ENCODE measurements around the gene GIT1.

Gene GIT1

DNA sequence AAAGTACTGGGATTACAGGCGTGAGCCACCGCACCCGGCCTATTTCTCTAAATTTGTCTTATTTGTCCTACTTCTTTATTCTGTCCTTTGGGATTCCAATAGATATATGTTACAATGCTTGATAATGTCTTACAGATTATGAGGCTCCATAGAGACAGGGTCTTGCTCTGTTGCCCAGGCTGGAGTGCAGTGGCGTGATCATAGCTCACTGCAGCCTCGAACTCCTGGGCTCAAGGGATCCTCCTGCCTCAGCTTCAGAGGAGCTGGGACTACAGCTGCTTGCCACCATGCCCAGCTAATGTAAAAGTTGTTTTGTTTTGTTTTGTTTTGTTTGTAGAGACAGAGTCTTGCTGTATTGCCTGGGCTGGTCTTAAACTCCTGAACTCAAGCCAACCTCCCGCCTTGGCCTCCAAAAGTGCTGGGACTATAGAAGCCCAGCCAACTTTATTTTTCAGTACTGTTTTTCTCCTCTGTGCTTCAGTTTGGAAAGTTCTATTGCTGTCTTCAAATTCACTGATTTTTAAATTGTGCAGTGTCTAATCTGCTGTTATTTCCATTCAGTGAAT lies 13.7 kb upstream of the GIT1 start:
- TF ChIP-seq, protein P1, sequence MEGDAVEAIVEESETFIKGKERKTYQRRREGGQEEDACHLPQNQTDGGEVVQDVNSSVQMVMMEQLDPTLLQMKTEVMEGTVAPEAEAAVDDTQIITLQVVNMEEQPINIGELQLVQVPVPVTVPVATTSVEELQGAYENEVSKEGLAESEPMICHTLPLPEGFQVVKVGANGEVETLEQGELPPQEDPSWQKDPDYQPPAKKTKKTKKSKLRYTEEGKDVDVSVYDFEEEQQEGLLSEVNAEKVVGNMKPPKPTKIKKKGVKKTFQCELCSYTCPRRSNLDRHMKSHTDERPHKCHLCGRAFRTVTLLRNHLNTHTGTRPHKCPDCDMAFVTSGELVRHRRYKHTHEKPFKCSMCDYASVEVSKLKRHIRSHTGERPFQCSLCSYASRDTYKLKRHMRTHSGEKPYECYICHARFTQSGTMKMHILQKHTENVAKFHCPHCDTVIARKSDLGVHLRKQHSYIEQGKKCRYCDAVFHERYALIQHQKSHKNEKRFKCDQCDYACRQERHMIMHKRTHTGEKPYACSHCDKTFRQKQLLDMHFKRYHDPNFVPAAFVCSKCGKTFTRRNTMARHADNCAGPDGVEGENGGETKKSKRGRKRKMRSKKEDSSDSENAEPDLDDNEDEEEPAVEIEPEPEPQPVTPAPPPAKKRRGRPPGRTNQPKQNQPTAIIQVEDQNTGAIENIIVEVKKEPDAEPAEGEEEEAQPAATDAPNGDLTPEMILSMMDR (IDR thresholded peaks at IDR 0.05; ENCODE audit: control insufficient read depth, insufficient read depth, low read depth, low read length, missing control alignments): no peak
- DNase-seq (ENCODE audit: low read depth): no peak
- H3K4me3 ChIP-seq (ENCODE audit: control insufficient read depth, low read depth, low read length): no peak overlapping the region

DNA sequence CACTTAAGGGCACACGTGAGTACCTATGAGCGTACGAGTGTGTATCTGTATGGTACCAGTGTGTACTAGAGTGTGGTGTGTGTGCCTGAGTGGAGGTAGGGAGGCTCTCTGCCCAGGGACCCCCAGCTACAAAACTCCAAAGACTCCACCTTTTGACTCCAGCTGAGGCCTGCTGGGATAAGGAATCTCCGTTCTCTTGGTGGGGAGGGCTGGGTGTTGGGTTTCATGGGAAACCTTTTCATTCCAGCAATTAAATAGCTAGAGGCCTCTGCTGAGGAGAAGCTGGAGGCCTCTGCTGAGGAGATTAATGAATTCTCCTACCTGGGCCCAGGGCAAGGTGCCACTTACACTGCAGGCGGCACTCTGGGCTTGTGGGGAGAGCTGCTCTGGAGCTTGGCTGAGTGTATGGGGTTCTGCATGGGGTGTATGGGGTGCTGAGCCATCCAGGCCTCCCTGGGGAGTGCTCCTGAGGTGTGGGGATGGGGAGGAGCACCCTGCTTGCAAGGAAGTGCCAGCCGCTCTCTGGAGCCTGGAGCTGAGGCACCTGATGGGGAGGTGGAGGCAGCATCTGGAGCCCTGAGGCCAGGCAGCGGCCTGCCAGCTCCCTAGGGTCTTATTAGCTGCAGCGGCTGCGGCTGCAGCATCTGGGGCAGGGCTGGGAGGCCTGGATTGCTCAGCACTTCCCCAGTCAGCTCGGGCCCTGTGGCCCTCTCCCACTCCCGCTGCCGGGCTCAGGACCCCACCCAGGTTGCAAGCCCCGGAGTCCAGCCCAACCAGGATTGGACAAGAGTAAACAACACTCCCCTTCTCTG lies 8.1 kb upstream of the GIT1 start:
- no peak for DNase-seq (ENCODE audit: low read depth)
- TF ChIP-seq, protein P1 (IDR thresholded peaks at IDR 0.05; ENCODE audit: control insufficient read depth, insufficient read depth, low read depth, low read length, missing control alignments): no peak
- no peak overlapping the region for H3K4me3 ChIP-seq (ENCODE audit: control insufficient read depth, low read depth, low read length)

DNA sequence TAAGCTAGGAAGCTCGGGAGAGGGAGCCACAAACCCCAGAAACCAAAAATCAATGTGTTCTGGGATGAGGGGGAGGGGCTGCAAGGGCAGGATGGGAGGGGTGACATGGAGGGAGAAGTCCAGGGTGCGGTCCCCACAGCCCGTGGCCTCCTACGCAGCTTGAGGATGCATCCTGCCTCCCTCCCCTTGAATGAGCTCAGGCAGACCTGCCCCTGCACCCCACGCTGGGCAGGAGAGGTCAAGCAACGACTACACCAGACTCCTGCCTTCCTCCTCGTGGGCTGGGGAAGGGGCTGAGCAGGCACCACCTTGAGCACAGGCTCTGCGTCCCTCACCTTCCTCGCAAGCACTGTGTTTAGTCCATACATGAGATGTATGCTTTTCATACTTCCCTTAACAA lies 7.4 kb upstream of the GIT1 start:
- TF ChIP-seq, protein P1 (IDR thresholded peaks at IDR 0.05; ENCODE audit: control insufficient read depth, insufficient read depth, low read depth, low read length, missing control alignments): no peak
- no peak overlapping the region for H3K4me3 ChIP-seq (ENCODE audit: control insufficient read depth, low read depth, low read length)
- no peak for DNase-seq (ENCODE audit: low read depth)

DNA sequence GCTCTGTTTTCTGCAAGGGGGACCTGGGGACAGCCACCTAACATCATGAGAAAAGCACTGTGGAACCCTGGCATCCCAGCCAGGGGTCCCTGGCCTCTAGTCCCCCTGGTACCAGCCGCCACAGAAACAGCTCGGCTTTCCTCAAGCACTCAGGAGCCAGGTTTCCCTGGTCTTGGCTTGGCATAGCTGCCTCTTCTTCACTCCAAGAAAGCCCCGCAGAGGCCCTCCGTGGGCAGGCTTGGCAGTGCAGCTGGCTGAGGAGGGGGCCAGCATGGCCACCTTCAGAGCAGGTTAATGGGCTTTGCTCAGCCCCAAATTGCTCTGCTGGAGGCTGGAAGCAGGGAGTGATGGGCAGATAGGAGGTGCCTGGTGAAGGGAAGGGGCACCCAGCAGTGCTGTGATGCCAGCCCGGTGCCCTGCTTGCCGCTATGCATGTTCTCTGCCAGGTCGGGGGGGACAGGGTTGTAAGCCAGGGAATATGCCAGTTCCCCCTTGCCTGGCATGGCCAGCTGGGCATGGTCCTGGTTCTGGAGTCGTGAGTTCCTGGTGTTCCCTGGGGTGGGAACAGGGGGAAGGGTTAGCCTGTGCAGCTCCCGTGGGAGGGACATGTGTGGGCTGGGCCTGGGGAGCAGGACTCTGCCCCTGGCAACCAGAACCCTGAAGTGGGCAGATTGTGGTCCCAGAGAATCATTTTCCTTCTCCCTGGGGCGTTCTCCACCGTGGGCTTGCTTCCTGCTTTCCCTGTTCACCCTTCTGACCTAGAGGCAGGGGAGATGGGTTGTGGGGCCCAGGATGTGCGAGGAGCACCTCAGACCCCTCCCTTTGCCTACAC lies 6.7 kb upstream of the GIT1 start:
- TF ChIP-seq, protein P1 (IDR thresholded peaks at IDR 0.05; ENCODE audit: control insufficient read depth, insufficient read depth, low read depth, low read length, missing control alignments): no peak
- H3K4me3 ChIP-seq (ENCODE audit: control insufficient read depth, low read depth, low read length): no peak overlapping the region
- DNase-seq (ENCODE audit: low read depth): no peak

DNA sequence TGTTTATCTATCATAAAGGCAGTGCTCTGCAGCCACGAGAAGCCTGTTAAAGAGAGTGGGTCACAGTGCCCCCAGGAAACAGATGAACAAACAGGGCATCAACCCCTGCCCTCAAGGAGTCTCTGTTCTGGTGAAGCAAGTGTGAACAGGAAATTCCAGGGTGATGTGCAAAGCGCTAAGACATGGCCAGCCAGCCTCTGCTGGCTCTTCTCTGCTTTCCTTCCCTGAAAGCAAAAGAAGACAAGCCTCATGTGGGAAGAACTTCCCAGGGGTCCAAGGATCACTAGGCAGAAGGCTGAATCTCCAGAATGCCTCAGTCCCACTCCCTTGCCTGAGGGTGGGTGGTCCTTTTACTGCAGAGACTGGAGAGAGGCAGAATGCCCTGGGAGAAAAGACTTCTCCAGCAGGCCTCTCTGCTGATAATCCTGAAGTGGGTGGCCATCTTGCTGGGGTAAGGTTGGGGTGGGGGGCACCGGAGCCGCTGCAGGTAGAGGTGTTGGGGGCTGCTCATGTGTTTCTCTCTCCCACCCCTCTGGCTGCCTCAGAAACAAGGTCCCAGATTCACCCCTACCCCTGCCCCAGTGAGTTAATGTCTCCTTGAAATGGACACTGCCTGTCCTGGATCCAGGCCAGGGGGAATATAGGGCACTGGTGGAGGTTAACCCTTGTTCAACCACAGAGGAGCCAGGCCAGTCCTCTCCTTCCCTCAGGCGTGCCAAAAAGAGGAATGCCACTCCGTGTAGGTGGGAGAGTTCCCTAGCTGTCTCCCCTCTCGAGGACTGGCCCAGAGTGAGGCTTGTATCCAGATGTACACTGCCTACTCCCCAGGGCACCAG lies 5.9 kb upstream of the GIT1 start:
- H3K4me3 ChIP-seq (ENCODE audit: control insufficient read depth, low read depth, low read length): no peak overlapping the region
- TF ChIP-seq, protein P1 (IDR thresholded peaks at IDR 0.05; ENCODE audit: control insufficient read depth, insufficient read depth, low read depth, low read length, missing control alignments): no peak
- no peak for DNase-seq (ENCODE audit: low read depth)
